ENCODE data around the gene CASQ1.

The CASQ1 gene

GRCh38 chr1:160189649-160190625 is at the start of gene CASQ1:
TSS of gene CASQ1 (plus strand) at chr1:160190575. CDS start at chr1:160190752, 177 bp downstream.
- no peak for DNase-seq

GRCh38 chr1:160143695-160144094 is 46.7 kb upstream of the CASQ1 start:
- DNase-seq: no peak

GRCh38 chr1:160144921-160145320 is 45.5 kb upstream of the CASQ1 start:
- no peak for DNase-seq

GRCh38 chr1:160146107-160146506 is 44.3 kb upstream of the CASQ1 start:
- DNase-seq: no peak

- no peak for DNase-seq
Measured at GRCh38 chr1:160148121-160148520, 42.3 kb upstream of the CASQ1 start.

GRCh38 chr1:160149233-160149632 is 41.1 kb upstream of the CASQ1 start:
- no peak for DNase-seq

- DNase-seq: no peak
Measured at GRCh38 chr1:160149716-160150115, 40.7 kb upstream of the CASQ1 start.

GRCh38 chr1:160151303-160151702 is 39.1 kb upstream of the CASQ1 start, which contains the start of gene ATP1A4:
TSS of gene ATP1A4 (plus strand) at chr1:160151603. CDS start at chr1:160152041, 438 bp downstream.
- DNase-seq: no peak

GRCh38 chr1:160154790-160155189 is 35.6 kb upstream of the CASQ1 start:
- no peak for DNase-seq

- DNase-seq: no peak
Measured at GRCh38 chr1:160156361-160156760, 34.0 kb upstream of the CASQ1 start.

- no peak for DNase-seq
Measured at GRCh38 chr1:160157174-160157573, 33.2 kb upstream of the CASQ1 start.

- DNase-seq: no peak
Measured at GRCh38 chr1:160158031-160158430, 32.3 kb upstream of the CASQ1 start.

- no peak for DNase-seq
Measured at GRCh38 chr1:160158534-160158933, 31.8 kb upstream of the CASQ1 start.

- no peak for DNase-seq
Measured at GRCh38 chr1:160159846-160160245, 30.5 kb upstream of the CASQ1 start.

GRCh38 chr1:160161965-160162705 is 28.2 kb upstream of the CASQ1 start:
- DNase-seq: no peak

GRCh38 chr1:160162931-160163330 is 27.4 kb upstream of the CASQ1 start:
- DNase-seq: no peak

- DNase-seq: no peak
Measured at GRCh38 chr1:160163615-160164014, 26.8 kb upstream of the CASQ1 start.

GRCh38 chr1:160164121-160164520 is 26.3 kb upstream of the CASQ1 start:
- DNase-seq: no peak

- DNase-seq: no peak
Measured at GRCh38 chr1:160166166-160166868, 24.1 kb upstream of the CASQ1 start.

- DNase-seq: no peak
Measured at GRCh38 chr1:160167056-160167455, 23.3 kb upstream of the CASQ1 start.

- no peak for DNase-seq
Measured at GRCh38 chr1:160167580-160167979, 22.8 kb upstream of the CASQ1 start.

- DNase-seq: no peak
Measured at GRCh38 chr1:160168016-160168415, 22.4 kb upstream of the CASQ1 start.
